ENCODE data around the gene SALL1.

SALL1 gene

GRCh38 chr16:51139568-51139967 is 11.5 kb downstream of the SALL1 start:
- no peak for DNase-seq

GRCh38 chr16:51138178-51138577 is 12.9 kb downstream of the SALL1 start:
- DNase-seq = no peak

- no peak for DNase-seq
Observed at GRCh38 chr16:51137097-51137496, 14.0 kb downstream of the SALL1 start.

GRCh38 chr16:51134876-51135275 is 16.2 kb downstream of the SALL1 start:
- DNase-seq = no peak

GRCh38 chr16:51134269-51134812 is 16.7 kb downstream of the SALL1 start:
- no peak for DNase-seq

- DNase-seq = no peak
Observed at GRCh38 chr16:51133688-51134087, 17.4 kb downstream of the SALL1 start.

- DNase-seq = no peak
Observed at GRCh38 chr16:51133183-51133582, 17.9 kb downstream of the SALL1 start.

- DNase-seq = no peak
Observed at GRCh38 chr16:51132490-51133115, 18.5 kb downstream of the SALL1 start.

- DNase-seq = no peak
Observed at GRCh38 chr16:51131619-51132018, 19.5 kb downstream of the SALL1 start.

- DNase-seq = peak; percentile 20
Observed at GRCh38 chr16:51129105-51129504, 22.0 kb downstream of the SALL1 start.

- no peak for DNase-seq
Observed at GRCh38 chr16:51125992-51126391, 25.1 kb downstream of the SALL1 start.

- no peak for DNase-seq
Observed at GRCh38 chr16:51124896-51125295, 26.2 kb downstream of the SALL1 start.

GRCh38 chr16:51121850-51122249 is 29.2 kb downstream of the SALL1 start:
- DNase-seq = no peak

- no peak for DNase-seq
Observed at GRCh38 chr16:51120730-51121347, 30.2 kb downstream of the SALL1 start.

- DNase-seq = no peak
Observed at GRCh38 chr16:51119973-51120729, 30.9 kb downstream of the SALL1 start.

- no peak for DNase-seq
Observed at GRCh38 chr16:51119556-51119955, 31.5 kb downstream of the SALL1 start.

GRCh38 chr16:51116353-51116752 is 34.7 kb downstream of the SALL1 start:
- DNase-seq = no peak

GRCh38 chr16:51114382-51114781 is 36.7 kb downstream of the SALL1 start:
- DNase-seq = no peak

- DNase-seq = no peak
Observed at GRCh38 chr16:51113236-51114125, 37.6 kb downstream of the SALL1 start.

GRCh38 chr16:51112323-51112722 is 38.7 kb downstream of the SALL1 start:
- DNase-seq = no peak

GRCh38 chr16:51111759-51112158 is 39.3 kb downstream of the SALL1 start:
- no peak for DNase-seq

GRCh38 chr16:51110700-51111157 is 40.3 kb downstream of the SALL1 start:
- DNase-seq = no peak

- DNase-seq = no peak
Observed at GRCh38 chr16:51109173-51109572, 41.9 kb downstream of the SALL1 start.

Measured in DMS79 (cell line).